Measurements from ENCODE around the gene PRKCQ.

Gene PRKCQ

DNA sequence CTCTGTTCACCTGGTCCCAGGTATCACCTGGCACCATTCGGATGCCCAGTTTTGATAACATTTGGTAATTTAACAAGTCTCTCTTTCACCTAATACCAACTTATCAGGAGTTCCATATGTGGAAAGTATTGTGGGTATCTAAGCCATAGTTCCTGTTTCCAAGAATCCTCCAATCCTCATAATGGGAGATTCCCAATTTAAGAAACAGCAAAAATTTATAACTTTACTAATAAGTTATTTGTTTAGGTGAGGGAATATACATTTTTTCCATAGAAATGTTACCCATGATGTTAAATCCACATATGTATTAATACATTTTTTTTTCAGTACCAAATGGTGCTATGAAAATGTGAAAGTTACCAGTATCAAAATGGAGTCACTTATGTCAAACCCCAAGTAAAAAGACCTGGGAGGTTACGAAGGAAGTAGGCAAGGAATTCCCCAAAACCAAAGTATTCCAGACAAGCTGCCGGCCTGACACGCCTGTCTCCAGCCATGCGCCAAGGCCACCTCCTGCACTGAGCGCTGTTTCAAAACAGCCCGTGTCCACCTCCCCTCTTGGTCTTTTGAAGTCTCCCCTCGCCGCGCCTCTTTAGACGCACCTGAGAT is 44.8 kb downstream of the PRKCQ start:
- DNase-seq (ENCODE audit: low spot score), result no peak
- no peak for TF ChIP-seq CTCF (IDR thresholded peaks at IDR 0.05; ENCODE audit: extremely low read depth, insufficient read depth, missing control alignments)
- in situ Hi-C loops (cut with MboI; ENCODE audit: low pct_unique_long_range_greater_than_20kb, low sequenced_read_pairs, unreplicated experiment), result no loop called here

DNA sequence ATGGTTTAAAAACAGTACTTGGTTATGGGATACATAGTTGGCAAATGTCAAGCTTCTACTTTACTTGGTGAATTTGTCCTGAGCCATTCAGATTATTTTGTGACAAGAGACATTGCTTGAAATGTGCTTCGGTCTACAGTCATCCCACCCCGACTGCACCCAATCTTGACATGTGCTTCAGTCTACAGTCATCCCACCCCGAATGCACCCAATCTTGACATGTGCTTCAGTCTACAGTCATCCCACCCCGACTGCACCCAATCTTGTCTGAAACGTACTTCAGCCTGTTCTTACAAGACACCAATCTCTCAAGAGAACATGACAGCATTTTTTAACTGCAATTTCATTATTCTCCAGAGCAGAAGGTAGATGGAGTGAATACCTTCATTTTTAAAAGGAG is 47.8 kb downstream of the PRKCQ start:
- TF ChIP-seq CTCF (IDR thresholded peaks at IDR 0.05; ENCODE audit: extremely low read depth, insufficient read depth, missing control alignments), result no peak
- in situ Hi-C loops (cut with MboI; ENCODE audit: low pct_unique_long_range_greater_than_20kb, low sequenced_read_pairs, unreplicated experiment), result no loop called here
- no peak for DNase-seq (ENCODE audit: low spot score)

DNA sequence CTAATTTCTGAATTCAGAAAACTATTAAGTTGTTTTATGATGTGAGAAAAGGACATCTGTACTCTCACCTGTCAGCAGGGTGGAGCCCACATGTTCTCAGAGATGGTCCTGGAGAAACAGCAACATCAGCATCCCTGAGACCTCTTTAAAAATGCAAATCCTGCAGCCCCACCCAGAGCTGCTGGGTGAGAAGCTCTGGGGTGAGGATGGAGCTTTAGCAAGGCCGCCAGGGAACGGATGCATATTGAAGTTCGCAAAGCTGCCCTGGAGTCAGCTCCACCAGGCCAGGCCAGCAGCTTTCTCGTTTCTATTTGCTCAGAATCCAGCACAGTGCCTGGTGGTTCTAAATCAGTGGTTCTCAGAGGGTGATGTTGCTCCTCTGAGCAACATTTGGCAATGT is 49.1 kb downstream of the PRKCQ start:
- in situ Hi-C loops (cut with MboI; ENCODE audit: low pct_unique_long_range_greater_than_20kb, low sequenced_read_pairs, unreplicated experiment), result no loop called here
- TF ChIP-seq CTCF (IDR thresholded peaks at IDR 0.05; ENCODE audit: extremely low read depth, insufficient read depth, missing control alignments), result no peak
- DNase-seq (ENCODE audit: low spot score), result no peak

- in situ Hi-C loops (cut with MboI; ENCODE audit: low pct_unique_long_range_greater_than_20kb, low sequenced_read_pairs, unreplicated experiment), result no loop called here
- no peak for DNase-seq (ENCODE audit: low spot score)
- no peak for TF ChIP-seq CTCF (IDR thresholded peaks at IDR 0.05; ENCODE audit: extremely low read depth, insufficient read depth, missing control alignments)
Measured at GRCh38 chr10:6530211-6530840, 49.8 kb downstream of the PRKCQ start.

GRCh38 chr10:6528198-6528950 is 51.7 kb downstream of the PRKCQ start:
- no peak for DNase-seq (ENCODE audit: low spot score)
- in situ Hi-C loops (cut with MboI; ENCODE audit: low pct_unique_long_range_greater_than_20kb, low sequenced_read_pairs, unreplicated experiment), result no loop called here
- TF ChIP-seq CTCF (IDR thresholded peaks at IDR 0.05; ENCODE audit: extremely low read depth, insufficient read depth, missing control alignments), result no peak

GRCh38 chr10:6525599-6526165 is 54.4 kb downstream of the PRKCQ start:
- in situ Hi-C loops (cut with MboI; ENCODE audit: low pct_unique_long_range_greater_than_20kb, low sequenced_read_pairs, unreplicated experiment), result no loop called here
- no peak for DNase-seq (ENCODE audit: low spot score)
- no peak for TF ChIP-seq CTCF (IDR thresholded peaks at IDR 0.05; ENCODE audit: extremely low read depth, insufficient read depth, missing control alignments)
